Stimulated activated effector memory CD8-positive, alpha-beta T cell treated with anti-CD3 and anti-CD28 coated beads, Interleukin-12 subunit alpha, Interleukin-12 subunit beta, amount 100 ng/mL, for 72 hours (primary cell): ENCODE results near the gene HSPA4L.

Experiments
- ATAC-seq: fragments of 150-1000 bp; cut with Tn5 transposase; 2 replicates; pipeline ENCODE4 v1.10.0; 2021
- DNase-seq, 2 donors: peaks; one replicate each; pipeline ENCODE4 v3.0.0; 2021 to 2022; ENCODE audit warnings: low spot score in 2 of 2
- H3K27ac Mint-ChIP-seq: one replicate; pipeline ENCODE4 v1.8.0; 2022; ENCODE audit warnings: mild to moderate bottlenecking, mixed read lengths
- H3K36me3 Mint-ChIP-seq: one replicate; pipeline ENCODE4 v1.8.0; 2022; ENCODE audit warnings: mild to moderate bottlenecking, mixed read lengths
- H3K4me1 Mint-ChIP-seq: one replicate; pipeline ENCODE4 v1.8.0; 2022; ENCODE audit warnings: mixed read lengths
- H3K4me3 Mint-ChIP-seq: one replicate; pipeline ENCODE4 v1.8.0; 2022; ENCODE audit warnings: mild to moderate bottlenecking, mixed read lengths
- H3K9me3 Mint-ChIP-seq: one replicate; pipeline ENCODE4 v1.8.0; 2022; ENCODE audit warnings: mixed read lengths

HSPA4L gene

DNA sequence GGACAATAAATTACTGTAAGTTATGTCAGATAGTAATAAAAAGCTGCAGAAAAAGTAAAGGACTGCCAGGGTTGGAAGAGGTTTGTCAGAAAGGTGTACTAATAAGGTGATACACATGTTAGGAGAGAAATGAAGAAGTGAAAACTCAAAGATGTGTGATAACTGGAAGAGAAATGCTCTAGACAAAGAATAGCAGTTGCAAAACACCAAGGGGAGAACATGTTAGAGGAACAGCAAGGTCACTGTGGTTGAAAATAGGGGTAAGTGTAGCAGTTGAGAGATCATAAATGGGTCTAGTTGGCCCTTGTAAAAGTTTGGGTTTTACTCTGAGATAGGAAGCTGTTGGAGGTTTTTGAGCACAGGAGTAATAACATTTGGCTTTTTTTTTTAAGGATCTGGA lies 46.9 kb downstream of the HSPA4L start:
- no peak for DNase-seq
- no peaks in the 10 kb centered on the region for H3K4me1 Mint-ChIP-seq
- H3K36me3 Mint-ChIP-seq, result no peaks in the 10 kb centered on the region
- H3K4me3 Mint-ChIP-seq, result no peak overlapping the region
- H3K9me3 Mint-ChIP-seq, result no peaks in the 10 kb centered on the region
- no peak for ATAC-seq
- no peak overlapping the region for H3K27ac Mint-ChIP-seq

DNA sequence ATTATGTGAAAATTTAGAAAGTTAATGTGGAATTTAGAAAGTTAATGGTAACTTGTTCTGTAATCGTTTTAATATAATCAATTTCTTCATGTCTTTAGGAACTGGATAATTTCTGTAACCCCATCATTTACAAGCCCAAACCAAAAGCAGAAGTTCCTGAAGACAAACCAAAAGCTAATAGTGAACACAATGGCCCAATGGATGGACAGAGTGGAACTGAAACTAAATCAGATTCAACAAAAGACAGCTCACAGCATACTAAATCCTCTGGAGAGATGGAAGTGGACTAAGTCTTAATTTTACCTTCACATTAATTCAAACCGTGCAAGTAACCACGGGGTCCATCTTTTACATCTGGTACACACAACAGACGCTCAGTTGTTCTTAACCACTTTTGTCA lies 50.5 kb downstream of the HSPA4L start:
- H3K27ac Mint-ChIP-seq, result no peak overlapping the region
- H3K36me3 Mint-ChIP-seq, result no peaks in the 10 kb centered on the region
- no peak for DNase-seq
- no peaks in the 10 kb centered on the region for H3K9me3 Mint-ChIP-seq
- H3K4me1 Mint-ChIP-seq, result no peaks in the 10 kb centered on the region
- no peak overlapping the region for H3K4me3 Mint-ChIP-seq
- ATAC-seq, result no peak

DNA sequence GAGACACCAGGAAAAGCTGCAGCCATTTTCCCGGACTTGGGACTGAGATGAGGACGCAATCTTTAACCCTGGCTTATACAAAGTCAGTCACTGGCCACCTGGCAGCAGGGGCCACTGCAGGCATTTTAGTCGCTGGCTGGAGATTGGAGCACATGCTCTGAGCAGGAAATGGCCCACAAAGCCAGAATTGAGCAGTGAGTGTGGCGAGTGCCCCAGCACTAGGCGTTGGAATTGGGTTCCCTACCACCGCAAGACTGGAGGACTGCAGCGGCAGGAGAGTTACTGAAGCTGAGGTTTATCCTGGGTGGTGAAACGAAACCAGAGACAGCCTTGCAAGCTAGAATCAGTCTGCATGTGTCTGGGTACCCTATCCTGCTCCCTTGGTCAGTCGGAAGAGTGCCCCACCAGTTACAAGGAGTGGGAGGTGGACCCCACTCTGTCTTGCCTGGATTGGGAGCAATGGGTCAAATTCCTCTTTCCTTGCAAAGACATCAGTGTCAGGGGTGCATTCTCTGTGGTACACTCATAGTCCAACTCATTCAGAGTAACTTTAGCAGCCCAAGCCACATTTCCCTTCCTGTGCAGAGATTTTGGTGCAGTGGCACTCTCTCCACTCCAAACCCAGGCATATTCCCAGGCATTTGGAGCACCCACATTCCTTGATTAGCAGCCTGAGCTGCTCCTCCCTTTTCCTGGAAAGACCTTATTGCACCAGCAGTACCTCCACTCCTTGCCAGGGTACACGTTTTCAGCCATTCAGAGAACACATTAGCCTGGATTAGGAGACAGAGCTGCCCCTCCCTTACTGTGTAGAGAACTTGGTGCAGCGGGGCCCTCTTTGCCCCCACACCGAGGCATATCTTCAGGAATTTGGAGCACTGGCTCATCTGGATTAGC lies 61.8 kb downstream of the HSPA4L start:
- Mint-ChIP-seq H3K27ac (no peak overlapping the region), H3K36me3 (no peaks in the 10 kb centered on the region), H3K9me3 (peaks cover 13% of the 10 kb centered on the region), H3K4me3 (no peak overlapping the region), H3K4me1 (no peaks in the 10 kb centered on the region)
- ATAC-seq (no peak), DNase-seq (no peak)

DNA sequence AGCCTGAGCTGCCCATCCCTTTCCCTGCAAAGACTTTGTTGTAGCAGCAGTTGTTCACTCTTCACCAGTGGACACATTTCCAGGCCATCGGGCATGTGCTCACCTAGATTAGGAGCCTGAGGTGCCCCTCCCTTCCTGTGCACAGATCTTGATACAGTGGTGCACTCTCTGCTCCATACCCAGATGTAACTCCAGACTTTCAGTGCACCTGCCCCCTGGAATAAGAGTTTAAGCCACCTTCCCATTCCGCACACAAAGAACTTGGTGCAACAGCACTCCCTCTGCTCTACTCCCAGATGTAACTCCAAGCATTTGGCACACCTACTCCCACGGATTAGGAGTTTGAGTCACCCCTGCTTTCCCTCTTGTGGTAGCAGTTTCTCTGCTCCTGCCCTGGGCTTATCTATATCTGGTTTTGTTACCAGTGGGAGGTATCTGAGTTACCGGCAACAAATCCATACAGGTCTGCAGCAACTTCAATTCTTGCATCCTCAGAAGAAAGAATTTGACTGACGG lies 62.5 kb downstream of the HSPA4L start:
- H3K4me3 Mint-ChIP-seq, result no peak overlapping the region
- no peak overlapping the region for H3K27ac Mint-ChIP-seq
- peaks cover 17% of the 10 kb centered on the region for H3K9me3 Mint-ChIP-seq
- no peak for DNase-seq
- ATAC-seq, result no peak
- H3K4me1 Mint-ChIP-seq, result no peaks in the 10 kb centered on the region
- H3K36me3 Mint-ChIP-seq, result no peaks in the 10 kb centered on the region

DNA sequence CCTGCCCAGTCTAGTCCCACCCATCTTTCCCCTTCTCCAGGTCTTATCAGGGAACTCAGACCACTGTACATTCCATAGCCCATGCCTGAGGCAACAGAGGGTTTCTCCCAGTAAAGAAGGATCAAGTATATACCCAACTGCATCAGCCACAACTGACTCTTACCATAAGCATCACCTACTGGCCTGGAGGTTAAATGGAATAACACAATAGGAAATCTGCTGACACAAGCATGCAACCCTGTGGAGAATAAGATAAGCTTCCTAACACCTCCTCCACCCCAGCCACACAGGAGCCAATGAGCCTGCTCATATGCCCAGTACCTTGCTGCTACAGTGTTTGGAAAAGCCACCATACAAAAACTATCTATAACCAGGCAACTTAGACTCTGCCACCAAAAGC lies 63.9 kb downstream of the HSPA4L start:
- ATAC-seq, result no peak

DNA sequence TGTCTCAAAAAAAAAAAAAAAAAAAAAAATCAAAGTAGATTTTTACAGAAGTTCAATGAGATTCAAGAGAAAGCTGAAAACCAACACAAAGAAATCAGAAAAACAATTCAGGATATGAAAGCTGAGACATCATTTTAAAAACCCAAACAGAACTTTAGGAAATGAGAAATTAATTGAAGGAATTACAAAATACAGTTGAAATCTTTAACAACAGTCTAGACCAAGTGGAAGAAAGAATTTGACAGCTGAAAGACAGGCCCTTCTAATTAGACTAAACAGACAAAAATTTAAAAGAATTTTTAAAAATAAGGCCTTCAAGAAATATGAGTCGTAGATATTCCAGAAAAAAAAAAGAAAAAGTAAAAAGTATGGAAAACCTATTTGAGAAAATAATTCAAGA lies 64.6 kb downstream of the HSPA4L start:
- H3K27ac Mint-ChIP-seq, result no peak overlapping the region
- DNase-seq (no peak), ATAC-seq (no peak)
- no peaks in the 10 kb centered on the region for H3K4me1 Mint-ChIP-seq
- peaks cover 28% of the 10 kb centered on the region for H3K9me3 Mint-ChIP-seq
- H3K4me3 Mint-ChIP-seq, result no peak overlapping the region
- H3K36me3 Mint-ChIP-seq, result no peaks in the 10 kb centered on the region

More for the DNA sequence above, 63.9 kb downstream of the HSPA4L start:
- no peaks in the 10 kb centered on the region for H3K36me3 Mint-ChIP-seq
- no peak overlapping the region for H3K27ac Mint-ChIP-seq
- DNase-seq, result no peak
- H3K4me1 Mint-ChIP-seq, result no peaks in the 10 kb centered on the region
- H3K9me3 Mint-ChIP-seq, result peaks cover 24% of the 10 kb centered on the region
- H3K4me3 Mint-ChIP-seq, result no peak overlapping the region

DNA sequence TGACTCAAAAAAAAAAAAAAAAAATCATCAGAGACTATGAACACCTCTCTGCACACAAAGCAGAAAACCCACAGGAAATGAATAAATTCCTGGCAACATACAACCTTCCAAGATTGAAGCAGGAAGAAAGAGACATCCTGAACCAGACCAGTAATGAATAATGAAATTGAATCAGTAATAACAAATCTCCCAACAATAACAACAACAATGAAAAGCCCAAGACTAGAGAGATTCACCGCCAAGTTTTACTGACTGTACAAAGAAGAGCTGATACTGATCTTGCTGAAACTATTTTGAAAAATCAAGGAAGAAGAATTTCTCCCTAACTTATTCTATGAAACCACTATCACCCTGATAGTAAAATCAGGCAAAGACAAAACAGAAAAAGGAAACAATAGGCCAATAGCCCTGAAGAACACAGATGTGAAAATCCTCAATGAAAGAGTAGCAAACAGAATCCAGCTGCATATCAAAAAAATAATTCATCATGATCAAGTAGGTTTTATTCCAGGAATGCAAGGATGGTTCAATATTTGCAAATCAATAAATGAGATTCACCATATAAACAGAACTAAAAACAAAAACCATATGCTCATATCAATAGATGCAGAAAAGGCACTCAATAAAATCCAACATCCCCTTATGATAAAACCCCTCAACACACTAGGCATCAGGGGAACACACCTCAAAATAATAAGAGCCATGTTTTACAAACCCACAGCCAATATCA lies 67.5 kb downstream of the HSPA4L start:
- Mint-ChIP-seq H3K27ac (no peak overlapping the region), H3K36me3 (no peaks in the 10 kb centered on the region), H3K4me3 (no peak overlapping the region), H3K9me3 (peaks cover 34% of the 10 kb centered on the region), H3K4me1 (no peaks in the 10 kb centered on the region)
- DNase-seq (no peak), ATAC-seq (no peak)

DNA sequence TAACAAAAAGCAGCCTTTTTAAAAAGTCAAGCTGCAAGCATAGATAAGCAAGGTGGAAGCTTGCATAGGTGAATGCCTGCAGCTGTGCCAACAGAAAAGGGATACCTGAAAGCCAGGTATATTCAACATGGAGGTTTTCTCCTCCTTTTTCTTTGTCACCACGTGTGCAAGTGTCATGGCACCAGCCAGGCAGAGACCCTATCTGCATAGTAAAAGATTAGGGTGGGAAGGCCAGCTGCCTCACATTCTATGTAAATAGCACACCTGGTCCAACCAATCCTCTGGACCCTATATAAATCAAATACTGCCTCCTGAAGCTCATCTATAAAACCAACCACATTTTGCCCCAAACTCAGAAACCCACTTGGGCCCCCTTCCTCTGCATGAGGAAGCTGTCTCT lies 70.5 kb downstream of the HSPA4L start:
- peaks cover 25% of the 10 kb centered on the region for H3K9me3 Mint-ChIP-seq
- ATAC-seq (no peak), DNase-seq (no peak)
- no peaks in the 10 kb centered on the region for H3K36me3 Mint-ChIP-seq
- no peak overlapping the region for H3K27ac Mint-ChIP-seq
- H3K4me3 Mint-ChIP-seq, result no peak overlapping the region
- peaks cover 5% of the 10 kb centered on the region for H3K4me1 Mint-ChIP-seq

DNA sequence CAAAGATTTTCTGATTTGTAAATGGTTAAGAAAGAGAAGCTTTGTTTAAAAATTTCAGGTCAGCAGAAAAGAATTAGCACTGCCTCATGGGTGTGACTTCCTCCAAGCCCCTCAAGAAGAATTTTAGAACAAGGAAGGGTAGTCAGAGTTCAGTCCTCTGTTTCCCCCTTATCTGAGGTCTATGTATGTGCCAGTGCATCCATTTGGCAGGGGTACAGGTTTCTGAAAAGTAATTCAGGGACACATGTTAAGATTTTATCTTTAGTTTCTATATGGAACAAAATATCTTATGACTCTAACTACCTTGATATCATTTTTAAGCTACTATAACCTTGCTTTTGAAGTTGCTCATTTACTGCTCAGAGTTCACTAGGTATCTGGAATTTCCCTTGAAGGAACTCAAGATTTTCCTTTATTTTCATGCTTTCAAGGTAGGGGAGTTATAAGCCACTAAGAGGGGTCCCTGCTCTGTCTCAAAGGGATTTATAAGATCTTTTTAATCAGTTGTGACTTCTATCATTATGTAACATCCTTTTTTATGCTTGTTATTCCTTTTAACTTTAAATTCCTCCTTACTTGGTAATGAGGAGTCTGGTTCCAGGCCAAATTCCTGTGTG lies 74.2 kb downstream of the HSPA4L start:
- DNase-seq, result no peak
- Mint-ChIP-seq H3K4me3 (no peak overlapping the region), H3K4me1 (peaks cover 5% of the 10 kb centered on the region), H3K36me3 (no peaks in the 10 kb centered on the region), H3K9me3 (peaks cover 15% of the 10 kb centered on the region), H3K27ac (no peak overlapping the region)
- no peak for ATAC-seq

DNA sequence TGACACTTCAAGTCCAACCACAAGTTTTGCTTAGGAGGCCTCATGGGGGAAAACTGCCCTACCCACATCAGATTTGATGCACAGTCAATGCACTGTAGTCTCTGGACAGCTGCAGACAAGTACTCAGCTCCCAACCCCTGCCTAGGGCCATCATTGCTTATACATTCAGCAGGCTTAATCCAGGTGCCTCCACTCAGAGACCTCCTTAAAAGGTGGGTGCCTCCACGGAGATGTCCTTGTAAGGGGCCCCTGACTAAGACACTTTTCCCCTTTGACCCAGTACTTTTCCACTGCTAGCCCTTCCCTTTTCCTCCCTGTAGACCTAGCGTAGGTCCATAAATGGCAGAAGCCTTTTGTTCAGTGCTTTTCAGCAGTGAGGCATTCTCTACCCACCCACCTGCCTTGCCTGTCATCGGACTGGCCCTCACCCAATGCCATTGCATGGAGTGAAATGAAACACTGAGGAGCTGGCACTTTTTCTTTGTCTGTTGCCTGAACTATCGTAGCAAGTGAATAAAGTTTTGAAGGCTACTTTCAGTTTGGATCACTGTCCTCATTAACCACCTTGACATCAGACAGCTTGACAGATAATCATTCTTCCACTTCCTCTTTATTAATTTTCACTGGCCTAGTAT lies 74.8 kb downstream of the HSPA4L start:
- Mint-ChIP-seq H3K4me3 (no peak overlapping the region), H3K4me1 (peaks cover 5% of the 10 kb centered on the region), H3K36me3 (no peaks in the 10 kb centered on the region), H3K27ac (no peak overlapping the region), H3K9me3 (peaks cover 10% of the 10 kb centered on the region)
- no peak for DNase-seq
- ATAC-seq, result no peak

DNA sequence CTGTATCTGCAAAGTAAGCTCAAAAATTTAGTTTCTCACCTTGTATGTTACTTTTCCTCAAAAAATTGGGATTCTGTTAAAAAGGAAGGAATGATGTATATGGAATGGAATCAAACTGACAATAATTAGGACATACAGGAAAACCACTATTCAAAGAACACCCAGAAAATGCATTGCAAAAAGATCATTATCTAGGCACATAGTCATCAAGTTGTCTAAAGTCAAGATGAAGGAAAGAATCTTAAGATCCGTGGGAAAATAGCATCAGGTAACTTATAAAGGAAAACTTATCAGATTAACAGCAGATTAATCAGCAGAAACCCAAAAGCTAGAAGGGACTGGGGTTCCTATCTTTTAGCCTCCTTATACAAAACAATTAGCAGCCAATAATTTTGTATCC lies 75.5 kb downstream of the HSPA4L start:
- no peaks in the 10 kb centered on the region for H3K36me3 Mint-ChIP-seq
- no peak overlapping the region for H3K4me3 Mint-ChIP-seq
- peaks cover 10% of the 10 kb centered on the region for H3K9me3 Mint-ChIP-seq
- DNase-seq (no peak), ATAC-seq (no peak)
- no peak overlapping the region for H3K27ac Mint-ChIP-seq
- H3K4me1 Mint-ChIP-seq, result peaks cover 5% of the 10 kb centered on the region

DNA sequence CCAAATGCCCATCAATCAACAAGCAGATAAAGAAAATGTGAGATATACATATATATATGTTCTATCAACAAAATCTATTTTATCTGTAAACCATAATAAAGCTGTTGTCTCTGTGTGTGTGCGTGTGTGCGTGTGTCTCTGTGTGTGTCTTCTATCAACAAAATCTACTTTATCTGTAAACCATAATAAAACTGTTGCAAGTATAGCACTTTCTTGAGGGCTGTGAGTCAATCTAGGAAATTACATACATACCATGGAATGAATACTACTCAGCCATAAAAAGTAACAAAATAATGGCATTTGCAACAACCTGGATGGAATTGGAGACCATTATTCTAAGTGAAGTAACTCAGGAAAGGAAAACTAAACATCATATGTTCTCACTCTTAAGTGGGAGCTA lies 86.1 kb downstream of the HSPA4L start:
- DNase-seq (no peak), ATAC-seq (no peak)
- Mint-ChIP-seq H3K4me3 (no peak overlapping the region), H3K27ac (no peak overlapping the region), H3K9me3 (no peaks in the 10 kb centered on the region), H3K4me1 (no peaks in the 10 kb centered on the region), H3K36me3 (no peaks in the 10 kb centered on the region)

DNA sequence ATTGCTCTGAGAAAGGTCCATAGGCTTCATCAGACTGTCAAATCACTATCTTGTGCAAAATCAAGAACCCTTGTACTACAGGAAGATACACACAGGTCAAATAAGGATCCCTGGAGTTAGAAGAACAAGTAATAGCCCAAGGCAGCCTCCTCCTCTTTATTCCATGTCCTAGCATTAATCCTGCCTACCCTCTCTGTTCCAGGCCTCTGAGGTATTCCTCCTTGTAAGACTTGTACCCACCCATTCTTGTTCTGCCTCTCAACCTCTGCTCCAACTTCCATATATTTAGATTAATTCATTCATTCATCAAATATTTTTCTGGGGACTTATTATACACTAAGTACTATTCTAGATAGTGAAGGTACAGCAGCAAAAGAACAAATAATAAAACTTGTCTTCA lies 88.2 kb downstream of the HSPA4L start:
- no peak for DNase-seq
- ATAC-seq, result no peak
- Mint-ChIP-seq H3K27ac (no peak overlapping the region), H3K9me3 (no peaks in the 10 kb centered on the region), H3K4me1 (no peaks in the 10 kb centered on the region), H3K36me3 (peaks cover 4% of the 10 kb centered on the region), H3K4me3 (no peak overlapping the region)

DNA sequence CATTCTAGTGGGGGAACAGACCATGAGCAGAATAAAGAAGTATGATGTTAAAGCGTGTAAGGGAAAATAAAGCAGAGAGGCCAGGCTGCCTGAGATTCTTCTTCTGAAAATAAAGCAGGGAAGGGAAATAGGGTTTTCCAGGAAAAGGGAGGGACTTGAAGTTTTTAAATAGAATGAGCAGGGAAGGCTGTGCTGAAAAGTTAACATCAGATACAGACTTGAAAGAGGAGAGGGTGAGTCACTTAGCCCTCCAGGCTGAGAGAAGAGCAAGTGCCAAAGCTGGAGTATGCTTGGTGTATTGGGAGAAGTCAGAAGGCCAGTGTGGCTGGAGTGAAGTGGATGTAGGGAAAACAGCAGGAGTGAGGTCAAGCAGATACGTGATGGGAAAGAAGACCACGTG lies 88.6 kb downstream of the HSPA4L start:
- no peak for ATAC-seq
- no peak overlapping the region for H3K4me3 Mint-ChIP-seq
- no peak for DNase-seq
- H3K36me3 Mint-ChIP-seq, result peaks cover 6% of the 10 kb centered on the region
- no peaks in the 10 kb centered on the region for H3K4me1 Mint-ChIP-seq
- H3K9me3 Mint-ChIP-seq, result no peaks in the 10 kb centered on the region
- H3K27ac Mint-ChIP-seq, result no peak overlapping the region

DNA sequence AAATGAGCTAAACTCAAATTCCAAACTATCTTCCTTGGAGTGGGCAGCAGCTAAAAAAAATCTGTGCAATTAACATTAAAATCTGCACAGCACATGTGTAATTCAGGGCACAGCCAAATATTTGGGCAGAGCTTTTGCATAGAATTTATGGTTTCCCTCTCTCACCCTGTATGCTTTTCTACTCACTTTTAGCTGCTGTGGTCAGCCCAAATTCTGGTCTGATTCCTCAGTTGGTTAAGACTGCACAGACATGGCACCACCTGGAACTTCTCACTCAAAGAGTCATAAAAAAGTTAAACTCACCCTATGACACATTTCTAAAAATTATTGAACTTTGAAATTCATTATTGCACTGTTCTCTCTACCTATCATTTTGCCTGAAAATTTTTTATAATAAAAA lies 93.7 kb downstream of the HSPA4L start:
- Mint-ChIP-seq H3K27ac (no peak overlapping the region), H3K36me3 (peaks cover 18% of the 10 kb centered on the region), H3K9me3 (no peaks in the 10 kb centered on the region), H3K4me1 (peaks cover 9% of the 10 kb centered on the region), H3K4me3 (no peak overlapping the region)
- DNase-seq (no peak), ATAC-seq (no peak)
